ENCODE measurements around the gene LYPLAL1.

DNA sequence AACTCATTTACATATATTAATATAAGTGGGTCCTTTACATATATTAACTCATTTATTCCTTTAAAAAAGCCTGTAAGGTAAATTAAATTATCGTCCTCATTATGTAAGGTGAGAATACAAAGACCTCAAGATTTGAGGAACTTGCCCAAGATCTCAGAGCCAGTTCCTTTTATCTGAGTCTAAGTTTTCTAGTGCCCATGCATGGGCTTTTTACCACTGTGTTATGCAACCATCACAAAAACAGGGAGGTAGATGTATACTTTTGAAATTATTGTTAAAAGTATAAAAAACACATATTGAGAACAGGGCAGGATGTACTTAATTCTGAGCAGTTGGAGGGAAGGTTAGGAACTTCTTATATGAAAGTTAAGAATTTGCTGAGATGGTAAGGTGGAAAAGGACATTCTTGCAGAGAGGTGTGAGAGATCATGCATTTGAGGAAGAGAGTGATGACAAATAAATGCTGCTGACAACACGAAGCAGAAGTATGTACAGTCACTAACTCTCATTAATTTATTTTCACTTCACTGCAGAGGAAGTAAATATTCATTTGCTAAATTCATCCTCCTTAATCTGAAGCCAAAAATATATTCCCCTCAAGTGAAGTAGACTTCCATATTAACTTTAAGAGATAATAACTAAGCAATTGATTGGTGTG is 28.9 kb upstream of the LYPLAL1 start:
- TF ChIP-seq NFYC (CRISPR knock-in tag; IDR thresholded peaks at IDR 0.05) (no peak), HNF4A (CRISPR knock-in tag; IDR thresholded peaks at IDR 0.05) (no peak), HMGXB4 (CRISPR knock-in tag; IDR thresholded peaks at IDR 0.05; ENCODE audit: borderline replicate concordance in 1 of 2, low read depth in 1 of 2) (no peak), ZBTB2 (CRISPR knock-in tag; IDR thresholded peaks at IDR 0.05; ENCODE audit: low read depth) (no peak), POLR2AphosphoS5 (IDR thresholded peaks at IDR 0.05; ENCODE audit: low read depth, low read length) (no peak), GABPA (IDR thresholded peaks at IDR 0.05; ENCODE audit: low read depth, low read length) (no peak), GABPA (CRISPR knock-in tag; IDR thresholded peaks at IDR 0.05; ENCODE audit: low read depth) (no peak)
- TF ChIP-seq, protein P1, sequence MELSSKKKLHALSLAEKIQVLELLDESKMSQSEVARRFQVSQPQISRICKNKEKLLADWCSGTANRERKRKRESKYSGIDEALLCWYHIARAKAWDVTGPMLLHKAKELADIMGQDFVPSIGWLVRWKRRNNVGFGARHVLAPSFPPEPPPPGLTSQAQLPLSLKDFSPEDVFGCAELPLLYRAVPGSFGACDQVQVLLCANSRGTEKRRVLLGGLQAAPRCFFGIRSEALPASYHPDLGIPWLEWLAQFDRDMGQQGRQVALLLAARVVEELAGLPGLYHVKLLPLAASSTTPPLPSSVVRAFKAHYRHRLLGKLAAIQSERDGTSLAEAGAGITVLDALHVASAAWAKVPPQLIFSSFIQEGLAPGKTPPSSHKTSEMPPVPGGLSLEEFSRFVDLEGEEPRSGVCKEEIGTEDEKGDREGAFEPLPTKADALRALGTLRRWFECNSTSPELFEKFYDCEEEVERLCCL (CRISPR knock-in tag; IDR thresholded peaks at IDR 0.05; ENCODE audit: borderline replicate concordance): no peak
- TF ChIP-seq, protein P2, sequence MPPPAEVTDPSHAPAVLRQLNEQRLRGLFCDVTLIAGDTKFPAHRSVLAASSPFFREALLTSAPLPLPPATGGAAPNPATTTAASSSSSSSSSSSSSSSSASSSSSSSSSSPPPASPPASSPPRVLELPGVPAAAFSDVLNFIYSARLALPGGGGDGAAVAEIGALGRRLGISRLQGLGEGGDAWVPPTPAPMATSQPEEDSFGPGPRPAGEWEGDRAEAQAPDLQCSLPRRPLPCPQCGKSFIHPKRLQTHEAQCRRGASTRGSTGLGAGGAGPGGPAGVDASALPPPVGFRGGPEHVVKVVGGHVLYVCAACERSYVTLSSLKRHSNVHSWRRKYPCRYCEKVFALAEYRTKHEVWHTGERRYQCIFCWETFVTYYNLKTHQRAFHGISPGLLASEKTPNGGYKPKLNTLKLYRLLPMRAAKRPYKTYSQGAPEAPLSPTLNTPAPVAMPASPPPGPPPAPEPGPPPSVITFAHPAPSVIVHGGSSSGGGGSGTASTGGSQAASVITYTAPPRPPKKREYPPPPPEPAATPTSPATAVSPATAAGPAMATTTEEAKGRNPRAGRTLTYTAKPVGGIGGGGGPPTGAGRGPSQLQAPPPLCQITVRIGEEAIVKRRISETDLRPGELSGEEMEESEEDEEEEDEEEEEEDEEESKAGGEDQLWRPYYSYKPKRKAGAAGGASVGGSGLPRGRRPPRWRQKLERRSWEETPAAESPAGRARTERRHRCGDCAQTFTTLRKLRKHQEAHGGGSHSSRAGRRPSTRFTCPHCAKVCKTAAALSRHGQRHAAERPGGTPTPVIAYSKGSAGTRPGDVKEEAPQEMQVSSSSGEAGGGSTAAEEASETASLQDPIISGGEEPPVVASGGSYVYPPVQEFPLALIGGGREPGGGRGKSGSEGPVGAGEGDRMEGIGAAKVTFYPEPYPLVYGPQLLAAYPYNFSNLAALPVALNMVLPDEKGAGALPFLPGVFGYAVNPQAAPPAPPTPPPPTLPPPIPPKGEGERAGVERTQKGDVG (CRISPR knock-in tag; IDR thresholded peaks at IDR 0.05; ENCODE audit: borderline replicate concordance): no peak
- TF ChIP-seq, protein P3, sequence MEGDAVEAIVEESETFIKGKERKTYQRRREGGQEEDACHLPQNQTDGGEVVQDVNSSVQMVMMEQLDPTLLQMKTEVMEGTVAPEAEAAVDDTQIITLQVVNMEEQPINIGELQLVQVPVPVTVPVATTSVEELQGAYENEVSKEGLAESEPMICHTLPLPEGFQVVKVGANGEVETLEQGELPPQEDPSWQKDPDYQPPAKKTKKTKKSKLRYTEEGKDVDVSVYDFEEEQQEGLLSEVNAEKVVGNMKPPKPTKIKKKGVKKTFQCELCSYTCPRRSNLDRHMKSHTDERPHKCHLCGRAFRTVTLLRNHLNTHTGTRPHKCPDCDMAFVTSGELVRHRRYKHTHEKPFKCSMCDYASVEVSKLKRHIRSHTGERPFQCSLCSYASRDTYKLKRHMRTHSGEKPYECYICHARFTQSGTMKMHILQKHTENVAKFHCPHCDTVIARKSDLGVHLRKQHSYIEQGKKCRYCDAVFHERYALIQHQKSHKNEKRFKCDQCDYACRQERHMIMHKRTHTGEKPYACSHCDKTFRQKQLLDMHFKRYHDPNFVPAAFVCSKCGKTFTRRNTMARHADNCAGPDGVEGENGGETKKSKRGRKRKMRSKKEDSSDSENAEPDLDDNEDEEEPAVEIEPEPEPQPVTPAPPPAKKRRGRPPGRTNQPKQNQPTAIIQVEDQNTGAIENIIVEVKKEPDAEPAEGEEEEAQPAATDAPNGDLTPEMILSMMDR (CRISPR knock-in tag; IDR thresholded peaks at IDR 0.05): no peak
- TF ChIP-seq, protein P4, sequence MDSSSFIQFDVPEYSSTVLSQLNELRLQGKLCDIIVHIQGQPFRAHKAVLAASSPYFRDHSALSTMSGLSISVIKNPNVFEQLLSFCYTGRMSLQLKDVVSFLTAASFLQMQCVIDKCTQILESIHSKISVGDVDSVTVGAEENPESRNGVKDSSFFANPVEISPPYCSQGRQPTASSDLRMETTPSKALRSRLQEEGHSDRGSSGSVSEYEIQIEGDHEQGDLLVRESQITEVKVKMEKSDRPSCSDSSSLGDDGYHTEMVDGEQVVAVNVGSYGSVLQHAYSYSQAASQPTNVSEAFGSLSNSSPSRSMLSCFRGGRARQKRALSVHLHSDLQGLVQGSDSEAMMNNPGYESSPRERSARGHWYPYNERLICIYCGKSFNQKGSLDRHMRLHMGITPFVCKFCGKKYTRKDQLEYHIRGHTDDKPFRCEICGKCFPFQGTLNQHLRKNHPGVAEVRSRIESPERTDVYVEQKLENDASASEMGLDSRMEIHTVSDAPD (CRISPR knock-in tag; IDR thresholded peaks at IDR 0.05): no peak
